ENCODE measurements around the gene CACNG8.

The CACNG8 gene

DNA sequence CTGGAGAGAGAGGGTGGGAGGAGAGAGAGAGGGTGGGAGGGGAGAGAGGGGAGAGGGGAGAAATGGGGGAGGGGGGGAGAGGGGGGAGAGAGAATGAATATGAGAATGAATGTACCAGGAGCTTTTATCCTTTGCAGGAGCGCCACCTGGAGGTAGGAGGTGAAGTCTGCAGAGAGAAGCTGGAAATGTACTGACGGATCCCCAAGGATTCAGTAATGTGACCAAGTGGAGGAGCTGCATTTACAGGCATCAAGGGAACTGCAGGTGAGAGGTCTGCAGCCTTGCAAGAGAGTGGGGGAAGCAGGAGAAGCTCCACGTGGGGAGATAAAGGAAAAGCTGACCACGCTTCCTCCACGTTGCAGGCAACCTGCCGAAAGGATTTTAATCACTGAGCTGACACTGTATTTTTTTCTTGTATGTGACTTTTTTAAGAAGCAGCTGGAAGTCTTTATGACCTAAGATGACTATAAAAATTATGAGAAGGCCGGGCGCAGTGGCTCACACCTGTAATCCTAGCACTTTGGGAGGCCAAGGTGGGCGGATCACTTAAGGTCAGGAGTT lies 67.3 kb downstream of the CACNG8 start:
- in situ Hi-C loops (cut with HindIII; ENCODE audit: low sequenced_read_pairs) = loop anchor here (25.0 kb wide), 2 partner anchors 93 to 168 kb away; partner anchors contain the start of gene MYADM

GRCh38 chr19:54030895-54031586 lies 68.3 kb downstream of the CACNG8 start:
- in situ Hi-C loops (cut with HindIII; ENCODE audit: low sequenced_read_pairs) = loop anchor here (25.0 kb wide), 2 partner anchors 94 to 169 kb away; partner anchors contain the start of gene MYADM

DNA sequence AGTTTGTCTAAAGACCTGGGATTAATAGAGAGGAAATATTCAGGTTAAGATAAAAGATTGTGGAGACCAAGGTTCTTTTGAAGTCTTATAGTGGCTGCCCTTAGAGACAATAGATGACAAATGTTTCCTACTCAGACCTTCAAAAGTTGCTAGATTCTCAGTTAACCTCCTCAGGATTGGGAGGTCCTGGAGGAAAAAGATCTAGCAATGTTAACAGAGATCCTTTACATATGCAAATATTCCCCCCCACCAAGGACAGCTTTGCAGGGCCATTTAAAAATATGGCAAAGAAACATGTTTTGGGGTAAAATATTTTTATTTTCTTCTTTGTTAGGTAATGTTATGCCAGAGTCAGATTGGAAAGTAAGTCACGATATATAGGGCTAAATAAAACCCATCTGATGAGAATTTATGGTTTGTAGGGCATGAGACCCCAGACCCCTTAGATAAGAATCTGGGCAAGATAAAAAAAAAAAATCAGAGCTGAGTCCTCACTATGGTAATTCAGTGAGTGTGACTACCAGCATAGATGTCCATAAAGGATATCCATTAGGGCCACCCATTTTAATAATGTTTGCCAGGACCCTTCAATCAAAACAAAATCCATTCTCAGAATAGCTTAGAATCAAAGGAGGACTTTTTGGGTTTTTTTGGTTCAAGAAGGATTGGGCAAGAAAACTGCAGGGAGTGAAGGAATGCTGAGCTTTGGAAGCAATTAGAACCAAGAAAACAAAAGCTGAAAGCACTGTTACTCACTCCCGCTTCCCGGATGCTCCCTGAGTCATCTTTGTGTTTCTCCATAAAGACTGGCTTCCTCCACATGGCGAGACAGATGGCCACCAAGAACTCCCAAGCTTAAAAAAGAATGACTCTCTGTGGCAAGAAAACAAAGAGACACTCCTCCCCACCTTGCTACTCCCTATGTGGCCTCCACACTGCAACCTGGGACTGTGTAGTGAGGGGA lies 72.8 kb downstream of the CACNG8 start:
- in situ Hi-C loops (cut with HindIII; ENCODE audit: low sequenced_read_pairs) = loop anchor here (25.0 kb wide), 2 partner anchors 98 to 173 kb away; partner anchors contain the start of gene MYADM

DNA sequence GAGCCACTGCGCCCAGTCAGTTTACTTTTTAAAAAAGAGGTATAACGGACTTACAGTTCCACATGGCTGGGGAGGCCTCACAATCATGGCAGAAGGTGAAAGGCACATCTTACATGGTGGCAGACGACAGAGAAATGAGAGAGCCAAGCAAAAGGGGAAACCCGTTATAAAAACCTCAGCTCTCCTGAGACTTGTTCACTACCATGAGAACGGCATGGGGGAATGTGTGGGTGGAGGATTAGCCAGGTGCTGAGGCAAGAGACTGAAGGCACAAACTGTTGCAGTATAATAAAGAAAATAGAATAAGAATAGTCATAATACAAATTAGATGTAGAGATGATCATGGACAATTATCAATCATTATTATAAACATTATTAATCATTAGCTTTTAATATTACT lies 73.8 kb downstream of the CACNG8 start:
- in situ Hi-C loops (cut with HindIII; ENCODE audit: low sequenced_read_pairs) = loop anchor here (25.0 kb wide), 2 partner anchors 99 to 174 kb away; partner anchors contain the start of gene MYADM

All from DLD1 (cell line).